Activated T-cell treated with anti-CD3 and anti-CD28 coated beads for 24 hours (primary cell): Measurements from ENCODE around the gene FES.
"Not testable (repeated sequence)": the region's sequence is repeated elsewhere in the genome, so short reads cannot be mapped to it uniquely, and the experiment has no call there.

Source experiments
- DNase-seq: peaks from one replicate; pipeline ENCODE4 v3.0.0-alpha.2; 2020; ENCODE audit warnings: low read depth

Gene FES

DNA sequence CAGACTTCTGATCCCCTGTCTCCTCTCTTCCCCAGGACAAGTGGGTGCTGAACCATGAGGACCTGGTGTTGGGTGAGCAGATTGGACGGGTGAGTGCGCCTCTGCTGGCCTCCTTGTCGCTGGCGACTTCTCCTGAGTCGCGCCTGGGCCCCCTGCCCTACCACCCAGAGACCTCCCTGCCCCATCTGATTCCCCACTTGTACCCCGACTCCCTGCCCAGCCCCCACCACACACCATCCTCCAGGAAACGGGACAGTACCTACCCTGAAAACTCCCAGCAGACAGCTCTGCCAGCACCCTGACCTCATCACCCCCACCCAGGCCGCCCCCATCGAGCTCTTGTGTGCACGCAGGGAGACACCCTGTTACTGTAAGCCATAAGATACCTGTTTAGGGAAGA is 7.7 kb downstream of the FES start:
- DNase-seq: no peak

DNA sequence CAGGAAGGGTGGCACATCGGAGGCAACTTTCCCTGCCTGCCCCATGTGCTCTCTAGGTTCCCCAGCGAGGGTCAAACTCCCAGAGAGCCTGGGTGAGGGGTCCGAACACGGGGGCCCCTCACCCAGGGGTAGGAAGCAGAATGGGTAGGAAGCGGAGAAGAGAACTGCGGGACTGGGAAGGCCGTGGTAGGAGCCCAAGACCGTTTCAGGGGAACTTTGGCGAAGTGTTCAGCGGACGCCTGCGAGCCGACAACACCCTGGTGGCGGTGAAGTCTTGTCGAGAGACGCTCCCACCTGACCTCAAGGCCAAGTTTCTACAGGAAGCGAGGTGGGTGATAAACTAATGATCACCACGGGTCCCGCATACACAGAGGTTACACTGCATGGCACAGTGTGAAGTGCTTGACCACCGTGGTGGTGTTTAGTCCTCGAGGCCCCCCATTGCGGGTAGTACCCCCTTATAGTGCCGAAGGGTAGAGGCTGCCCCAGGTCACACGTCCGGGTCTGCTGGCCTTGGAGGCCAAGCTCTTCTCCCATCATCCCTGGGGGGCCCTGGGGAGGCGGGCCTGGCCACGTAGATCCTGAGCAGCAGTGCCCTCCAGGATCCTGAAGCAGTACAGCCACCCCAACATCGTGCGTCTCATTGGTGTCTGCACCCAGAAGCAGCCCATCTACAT is 8.3 kb downstream of the FES start:
- no peak for DNase-seq

DNA sequence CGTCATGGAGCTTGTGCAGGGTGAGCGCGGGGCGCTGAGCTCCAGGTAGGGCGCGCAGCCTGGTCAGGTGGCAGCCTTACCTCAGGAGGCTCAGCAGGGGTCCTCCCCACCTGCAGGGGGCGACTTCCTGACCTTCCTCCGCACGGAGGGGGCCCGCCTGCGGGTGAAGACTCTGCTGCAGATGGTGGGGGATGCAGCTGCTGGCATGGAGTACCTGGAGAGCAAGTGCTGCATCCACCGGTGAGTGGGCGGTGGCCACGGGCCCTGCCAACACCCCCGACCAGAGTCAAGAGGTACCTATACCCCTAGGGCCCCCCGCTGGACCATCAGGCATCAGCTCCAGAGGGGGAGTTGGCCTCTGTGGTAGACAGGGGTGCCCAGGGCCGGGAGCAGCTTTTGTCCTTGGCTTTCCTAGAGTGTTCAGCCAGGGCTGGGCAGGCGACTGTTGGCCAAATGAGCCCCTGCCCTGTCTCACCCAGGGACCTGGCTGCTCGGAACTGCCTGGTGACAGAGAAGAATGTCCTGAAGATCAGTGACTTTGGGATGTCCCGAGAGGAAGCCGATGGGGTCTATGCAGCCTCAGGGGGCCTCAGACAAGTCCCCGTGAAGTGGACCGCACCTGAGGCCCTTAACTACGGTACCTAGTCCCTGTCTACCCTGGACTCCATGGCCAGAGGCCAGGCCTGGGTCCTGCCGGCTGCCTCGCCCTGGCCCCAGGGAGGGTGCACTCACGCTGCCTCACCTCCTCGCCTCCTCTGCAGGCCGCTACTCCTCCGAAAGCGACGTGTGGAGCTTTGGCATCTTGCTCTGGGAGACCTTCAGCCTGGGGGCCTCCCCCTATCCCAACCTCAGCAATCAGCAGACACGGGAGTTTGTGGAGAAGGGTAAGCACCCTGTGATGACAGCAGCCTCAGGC is 9.1 kb downstream of the FES start:
- DNase-seq: no peak

GRCh38 chr15:90895571-90896117 is 11.3 kb downstream of the FES start:
- DNase-seq: no peak

DNA sequence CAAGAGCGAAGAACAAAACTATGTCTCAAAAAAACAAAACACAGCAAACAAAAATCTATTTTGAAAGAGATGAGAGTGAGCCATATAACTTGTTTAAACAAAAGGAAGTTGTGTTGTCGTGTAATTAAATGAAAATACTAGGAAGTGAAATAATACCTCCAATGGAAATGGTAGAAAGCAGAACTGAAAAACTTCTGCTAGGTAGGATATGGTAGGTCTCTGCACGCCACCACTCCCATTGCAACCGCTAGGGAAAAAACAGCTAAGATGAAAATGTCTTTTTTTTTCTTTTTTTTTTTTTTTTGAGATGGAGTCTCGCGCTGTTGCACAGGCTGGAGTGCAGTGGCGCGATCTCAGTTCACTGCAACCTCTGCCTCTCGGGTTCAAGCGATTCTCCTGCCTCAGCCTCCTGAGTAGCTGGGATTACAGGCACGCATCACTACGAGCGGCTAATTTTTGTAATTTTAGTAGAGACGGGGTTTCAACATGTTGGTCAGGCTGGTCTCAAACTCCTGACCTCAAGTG is 12.9 kb downstream of the FES start:
- not testable (repeated sequence) for DNase-seq

- no peak for DNase-seq
These were observed 17.1 kb downstream of the FES start for GRCh38 chr15:90901175-90902039.

GRCh38 chr15:90902040-90902839 is 17.9 kb downstream of the FES start:
- peak; percentile 62 for DNase-seq

GRCh38 chr15:90902840-90903732 is 18.8 kb downstream of the FES start, which contains the start of gene MAN2A2:
Gene MAN2A2 (plus strand): TSS chr15:90903302. CDS start chr15:90904208, 906 bp downstream.
- DNase-seq: peak; percentile 66

GRCh38 chr15:90903733-90904536 is 19.6 kb downstream of the FES start:
- DNase-seq: no peak

DNA sequence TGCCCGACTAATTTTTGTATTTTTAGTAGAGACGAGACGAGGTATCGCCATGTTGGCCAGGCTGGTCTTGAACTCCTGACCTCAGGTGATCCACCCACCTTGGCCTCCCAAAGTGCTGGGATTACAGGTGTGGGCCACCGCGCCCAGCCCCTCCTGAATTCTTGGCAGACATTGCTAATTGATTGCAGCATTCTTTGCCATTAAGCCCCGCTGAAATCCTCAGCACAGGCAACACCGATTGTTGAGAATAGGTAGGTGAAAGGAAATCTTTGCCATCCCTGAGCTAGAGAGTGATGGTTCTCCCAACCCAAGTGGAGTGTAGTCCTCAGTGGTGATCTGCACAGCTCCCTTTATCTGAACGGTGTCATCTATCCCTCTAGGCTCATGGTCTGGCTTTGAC is 20.4 kb downstream of the FES start:
- DNase-seq: no peak

GRCh38 chr15:90905306-90906180 is 21.2 kb downstream of the FES start:
- no peak for DNase-seq

- no peak for DNase-seq
These were observed 22.0 kb downstream of the FES start for GRCh38 chr15:90906181-90906849.

DNA sequence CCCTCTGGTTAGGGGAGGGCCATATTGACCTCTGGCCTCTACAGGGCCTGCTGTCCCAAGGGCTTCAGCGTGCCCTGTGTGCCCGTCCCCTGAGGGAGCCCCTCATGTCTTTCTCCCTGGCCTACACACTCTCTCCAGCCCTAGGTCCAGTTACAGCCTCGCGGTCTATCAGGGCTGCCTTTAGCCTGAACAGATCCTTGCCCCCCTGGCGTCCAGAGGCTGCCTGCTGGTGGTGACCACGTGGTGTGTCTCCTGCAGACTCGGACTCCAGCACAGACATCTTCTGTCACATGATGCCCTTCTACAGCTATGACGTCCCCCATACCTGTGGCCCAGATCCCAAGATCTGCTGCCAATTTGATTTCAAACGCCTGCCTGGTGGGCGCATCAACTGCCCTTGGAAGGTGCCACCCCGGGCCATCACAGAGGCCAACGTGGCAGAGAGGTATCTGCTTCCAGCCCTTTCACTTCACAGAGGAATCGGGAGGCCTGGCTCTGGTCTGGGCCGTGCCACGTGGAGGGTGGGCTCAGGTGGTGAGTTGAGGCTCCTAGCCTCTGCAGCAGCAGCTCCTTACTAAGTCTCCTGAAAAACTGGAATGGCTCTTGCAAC is 22.9 kb downstream of the FES start:
- no peak for DNase-seq

- no peak for DNase-seq
These were observed 23.7 kb downstream of the FES start for GRCh38 chr15:90907838-90908507.

DNA sequence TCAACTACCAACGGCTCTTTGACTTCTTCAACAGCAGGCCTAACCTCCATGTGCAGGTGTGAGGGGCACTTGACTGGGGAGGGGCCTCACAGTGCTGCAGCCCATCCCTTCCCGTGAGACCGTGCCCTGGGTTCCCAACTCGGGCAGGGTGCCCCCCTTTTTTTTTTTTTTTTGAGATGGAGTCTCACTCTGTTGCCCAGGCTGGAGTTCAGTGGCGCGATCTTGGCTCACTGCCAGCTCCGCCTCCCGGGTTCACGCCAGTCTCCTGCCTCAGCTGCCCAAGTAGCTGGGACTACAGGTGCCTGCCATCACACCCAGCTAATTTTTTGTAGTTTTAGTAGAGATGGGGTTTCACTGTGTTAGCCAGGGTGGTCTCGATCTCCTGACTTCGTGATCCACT is 25.1 kb downstream of the FES start:
- DNase-seq: not testable (repeated sequence)

- DNase-seq: no peak
These were observed 25.7 kb downstream of the FES start for GRCh38 chr15:90909976-90910375.
